ENCODE data around the gene NOP56. TPM values are rescaled to one million over a fixed set of nuclear protein-coding genes. Genes with fewer than 3 reads are reported as not detected.

The NOP56 gene
- total and polyA plus RNA-seq, 2 of the 4 experiments (the other 2 are of a cell fraction): 189 to 231 TPM

DNA sequence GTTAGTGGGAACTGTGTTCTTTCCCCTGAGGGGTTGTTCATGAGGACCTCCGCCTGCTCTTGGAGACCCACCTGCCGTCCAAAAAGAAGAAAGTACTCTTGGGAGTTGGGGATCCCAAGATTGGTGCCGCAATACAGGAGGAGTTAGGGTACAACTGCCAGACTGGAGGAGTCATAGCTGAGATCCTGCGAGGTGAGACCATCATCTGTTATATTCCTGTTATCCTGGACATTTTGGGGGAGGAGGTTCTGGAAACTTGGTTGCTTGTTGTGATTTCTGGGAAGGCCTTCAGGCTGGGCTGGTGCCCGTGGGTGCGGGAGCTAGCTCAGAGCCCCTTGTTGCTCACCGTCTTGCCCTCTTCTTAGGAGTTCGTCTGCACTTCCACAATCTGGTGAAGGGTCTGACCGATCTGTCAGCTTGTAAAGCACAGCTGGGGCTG, 2.0 kb downstream of the NOP56 start:
- Histone ChIP-seq H2AK9ac (replicated peaks; ENCODE audit: low read depth, low read length, poor library complexity) (peak overlapping the region; percentile 76), H2BK120ac (ENCODE audit: low read depth, low read length) (no peak overlapping the region), H3K9me3 (ENCODE audit: control insufficient read depth, insufficient read depth, low read length) (no peaks in the 10 kb centered on the region), H2AFZ (replicated peaks; ENCODE audit: low read length, poor library complexity) (peak overlapping the region; percentile 52), H4K8ac (ENCODE audit: low read depth in 2 of 2, low read length in 2 of 2) (0 out of 4 replicates have a peak overlapping the region, but pooled peaks of 1 of the 2 experiments have one; percentile 2), H4K5ac (ENCODE audit: low read depth, low read length) (no peak overlapping the region), H3K18ac (ENCODE audit: low read depth, low read length) (no peak overlapping the region), H2AK5ac (ENCODE audit: low read depth, low read length) (no peak overlapping the region), H4K91ac (ENCODE audit: insufficient read depth, low read depth, low read length) (no peak overlapping the region), H3K9me1 (ENCODE audit: insufficient read depth, low read length) (peaks cover 16% of the 10 kb centered on the region), H3K4me1 (ENCODE audit: control insufficient read depth, insufficient read depth, low read length) (peaks cover 5% of the 10 kb centered on the region), H4K20me1 (ENCODE audit: insufficient read depth, low read length) (peaks cover 57% of the 10 kb centered on the region), H3K79me1 (ENCODE audit: low read depth in 1 of 2, low read length in 2 of 2) (peaks cover 28 to 60% of the 10 kb centered on the region in 2 experiments), H3K27ac (ENCODE audit: insufficient read depth, low read length) (no peak overlapping the region), H3K36me3 (ENCODE audit: control insufficient read depth, insufficient read depth, low read length) (peaks cover 55% of the 10 kb centered on the region), H3K56ac (ENCODE audit: extremely low read depth, insufficient read depth, low read length) (no peak overlapping the region), H3K9ac (ENCODE audit: low read depth, low read length) (0 out of 2 replicates have a peak overlapping the region, but pooled peaks have one; percentile 95), H3K4ac (ENCODE audit: low read depth, low read length) (peak overlapping the region; percentile 23; the same call in 1 of the 2 replicates), H2BK5ac (ENCODE audit: low read depth, low read length, poor library complexity, severe bottlenecking) (no peak overlapping the region), H3K4me2 (ENCODE audit: low read depth, low read length) (peak overlapping the region; percentile 89; the same call in 1 of the 2 replicates), H3K14ac (replicated peaks; ENCODE audit: low read depth, low read length) (peak overlapping the region; percentile 87; the same call in 1 of the 2 replicates), H2BK15ac (ENCODE audit: low read depth, low read length) (no peak overlapping the region), H2BK20ac (ENCODE audit: low read depth, low read length) (no peak overlapping the region), H3K4me3 (ENCODE audit: insufficient read depth, low read depth, low read length) (peak overlapping the region; percentile 90; the same call in 1 of the 2 replicates), H3K27me3 (ENCODE audit: control insufficient read depth, insufficient read depth, low read length) (no peaks in the 10 kb centered on the region), H3K23ac (ENCODE audit: low read depth, low read length) (peak overlapping the region; percentile 92)
- WGBS, 2 experiments (ENCODE audit: extremely low coverage in 2 of 2, insufficient read length in 1 of 2): 95% methylated on average over 5 of the region's 9 CpGs; no CpG with 5 or more reads in 1 of the 2 experiments
- TF ChIP-seq, protein P1, sequence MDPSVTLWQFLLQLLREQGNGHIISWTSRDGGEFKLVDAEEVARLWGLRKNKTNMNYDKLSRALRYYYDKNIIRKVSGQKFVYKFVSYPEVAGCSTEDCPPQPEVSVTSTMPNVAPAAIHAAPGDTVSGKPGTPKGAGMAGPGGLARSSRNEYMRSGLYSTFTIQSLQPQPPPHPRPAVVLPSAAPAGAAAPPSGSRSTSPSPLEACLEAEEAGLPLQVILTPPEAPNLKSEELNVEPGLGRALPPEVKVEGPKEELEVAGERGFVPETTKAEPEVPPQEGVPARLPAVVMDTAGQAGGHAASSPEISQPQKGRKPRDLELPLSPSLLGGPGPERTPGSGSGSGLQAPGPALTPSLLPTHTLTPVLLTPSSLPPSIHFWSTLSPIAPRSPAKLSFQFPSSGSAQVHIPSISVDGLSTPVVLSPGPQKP (IDR thresholded peaks at IDR 0.05; ENCODE audit: borderline replicate concordance, low read depth, low read length): no peak
- no peak for TF ChIP-seq CHD1 (IDR thresholded peaks at IDR 0.05; ENCODE audit: low read depth, low read length)
- no peak for TF ChIP-seq MAZ (IDR thresholded peaks at IDR 0.05; ENCODE audit: borderline replicate concordance, low read depth, low read length)
- no TSS peak for BruUV-seq (replicated peaks)
- CTCF ChIA-PET: no interaction called here
- intact Hi-C loops (cut with micrococcal nuclease): no loop called here
- DNase-seq: no peak
- POLR2A ChIA-PET (ENCODE audit: unreplicated experiment): no interaction called here
- dilution Hi-C loops (cut with HindIII; ENCODE audit: low sequenced_read_pairs, unreplicated experiment): no loop called here
- no peak for ATAC-seq (ENCODE audit: low read depth)
- in situ Hi-C loops (cut with MboI; ENCODE audit: low sequenced_read_pairs): no loop called here
